ENCODE measurements around the gene RGS16.

- TF ChIP-seq CTCF (IDR thresholded peaks at IDR 0.05) = no peak
- TF ChIP-seq POLR2A (IDR thresholded peaks at IDR 0.05) = no peak
Measured at GRCh38 chr1:182570611-182570970, 33.6 kb downstream of the RGS16 start.
